CD1c-positive myeloid dendritic cell (primary cell): ENCODE measurements around the gene MYO5A.
"Not testable (repeated sequence)": the region's sequence is repeated elsewhere in the genome, so short reads cannot be mapped to it uniquely, and the experiment has no call there.

ENCODE experiments used
- DNase-seq: peaks from one replicate; pipeline ENCODE4 v3.0.0-alpha.2; 2016; ENCODE audit errors: extremely low spot score

Gene MYO5A

GRCh38 chr15:52463638-52464037 lies 65.0 kb downstream of the MYO5A start:
- DNase-seq: no peak

GRCh38 chr15:52462806-52463360 lies 65.8 kb downstream of the MYO5A start:
- DNase-seq: no peak

GRCh38 chr15:52459701-52460100 lies 69.0 kb downstream of the MYO5A start:
- not testable (repeated sequence) for DNase-seq

GRCh38 chr15:52459265-52459664 lies 69.4 kb downstream of the MYO5A start:
- DNase-seq: not testable (repeated sequence)

- DNase-seq: no peak
Measured at GRCh38 chr15:52448011-52448890, 80.4 kb downstream of the MYO5A start.

- DNase-seq: no peak
Measured at GRCh38 chr15:52445954-52446353, 82.7 kb downstream of the MYO5A start.

GRCh38 chr15:52445553-52445952 lies 83.1 kb downstream of the MYO5A start:
- peak; percentile 24 for DNase-seq

GRCh38 chr15:52443205-52443604 lies 85.5 kb downstream of the MYO5A start:
- DNase-seq: not testable (repeated sequence)

- DNase-seq: no peak
Measured at GRCh38 chr15:52441841-52442240, 86.8 kb downstream of the MYO5A start.

GRCh38 chr15:52440946-52441345 lies 87.7 kb downstream of the MYO5A start:
- peak; percentile 39 for DNase-seq

GRCh38 chr15:52440414-52440813 lies 88.3 kb downstream of the MYO5A start:
- DNase-seq: no peak

- DNase-seq: no peak
Measured at GRCh38 chr15:52439470-52439869, 89.2 kb downstream of the MYO5A start.

GRCh38 chr15:52439042-52439441 lies 89.6 kb downstream of the MYO5A start:
- DNase-seq: not testable (repeated sequence)

- peak; percentile 36 for DNase-seq
Measured at GRCh38 chr15:52438047-52438446, 90.6 kb downstream of the MYO5A start.

GRCh38 chr15:52437646-52438045 lies 91.0 kb downstream of the MYO5A start:
- no peak for DNase-seq

- DNase-seq: no peak
Measured at GRCh38 chr15:52436981-52437380, 91.7 kb downstream of the MYO5A start.

GRCh38 chr15:52434885-52435284 lies 93.8 kb downstream of the MYO5A start:
- no peak for DNase-seq

GRCh38 chr15:52428297-52428696 lies 100.4 kb downstream of the MYO5A start:
- DNase-seq: no peak

- DNase-seq: no peak
Measured at GRCh38 chr15:52427804-52428203, 100.9 kb downstream of the MYO5A start.

GRCh38 chr15:52424856-52425431 lies 103.7 kb downstream of the MYO5A start:
- no peak for DNase-seq

- no peak for DNase-seq
Measured at GRCh38 chr15:52423852-52424251, 104.8 kb downstream of the MYO5A start.

- DNase-seq: no peak
Measured at GRCh38 chr15:52422001-52422400, 106.7 kb downstream of the MYO5A start.

- no peak for DNase-seq
Measured at GRCh38 chr15:52421029-52421428, 107.7 kb downstream of the MYO5A start.
